HG03575 (cell line): ENCODE measurements around the gene PHF20.
"Not testable (repeated sequence)": the region's sequence is repeated elsewhere in the genome, so short reads cannot be mapped to it uniquely, and the experiment has no call there.

Experiments
- ATAC-seq: cut with Tn5 transposase; IDR thresholded peaks from one replicate; pipeline ENCODE4 v1.9.1; 2021; ENCODE audit not compliant: unreplicated experiment, insufficient number of reproducible peaks, low FRiP score; ENCODE audit errors: extremely low read depth

The PHF20 gene

GRCh38 chr20:35988910-35989463, 217.2 kb downstream of the PHF20 start:
- no peak for ATAC-seq

GRCh38 chr20:35991142-35991771, 219.4 kb downstream of the PHF20 start:
- ATAC-seq, result no peak

DNA sequence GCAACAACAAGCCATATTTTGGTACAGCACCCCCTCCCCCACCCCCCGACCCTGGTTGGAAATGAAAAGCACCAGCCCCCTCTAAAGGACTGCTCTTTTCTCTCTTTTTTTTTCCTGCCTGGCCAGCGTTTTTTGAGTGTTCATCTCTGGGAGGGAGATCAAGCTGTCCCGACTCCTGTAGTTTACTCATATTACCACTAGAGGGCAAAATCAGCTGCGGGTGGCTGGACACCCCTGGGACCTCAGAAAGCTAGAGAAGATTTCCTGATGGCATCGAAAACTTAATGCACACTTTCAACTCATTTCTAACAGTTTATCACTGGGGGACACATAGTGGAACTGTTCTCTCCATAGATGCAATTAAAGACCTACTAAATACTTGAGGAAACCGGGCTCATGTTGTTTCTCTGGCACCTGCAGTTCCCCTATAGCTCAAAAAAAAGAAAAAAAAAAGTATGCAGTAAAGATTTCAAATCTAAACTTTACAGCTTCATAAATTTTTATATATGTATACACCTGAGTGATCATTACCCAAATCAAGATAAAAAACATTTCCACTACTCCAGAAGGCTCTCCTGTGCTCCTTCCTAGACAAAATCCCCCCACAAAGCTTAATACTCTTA, 221.0 kb downstream of the PHF20 start:
- no peak for ATAC-seq

GRCh38 chr20:35994994-35995453, 223.2 kb downstream of the PHF20 start:
- ATAC-seq, result no peak

GRCh38 chr20:35996492-35996891, 224.7 kb downstream of the PHF20 start:
- ATAC-seq, result not testable (repeated sequence)
